K562 (cell line): ENCODE measurements around the gene TMPRSS6. TPM values are rescaled to one million over a fixed set of nuclear protein-coding genes. Genes with fewer than 3 reads are reported as not detected.

ENCODE experiments used
- ATAC-seq: fragments of 200-7000 bp; cut with Tn5 transposase; 3 replicates; pipeline ENCODE4 v1.9.1; 2020; ENCODE audit warnings: moderate library complexity
- BruUV-seq: library from RNA; stranded (reverse); fragments of 400-500 nt; replicated peaks from 2 replicates; lab custom pipeline; 2021; lab: Mats Ljungman, UMichigan
- CTCF ChIA-PET: fragments of 300-600 bp; formaldehyde crosslinking; extraction: SDS; loops from one replicate; lab custom pipeline; 2021; ENCODE audit warnings: low intra/inter-chr PET ratio; lab: Yijun Ruan, JAX
- POLR2A ChIA-PET: fragments of 300-600, 350-650 bp; sonication (Branson Sonifier 250); formaldehyde crosslinking; extraction: SDS; loops from one replicate; lab custom pipeline; 2021; ENCODE audit warnings: antibody characterized with exemption, inconsistent platforms; lab: Yijun Ruan, JAX
- DNase-seq, 4 experiments: peaks; one replicate each; pipeline versions ENCODE4 v3.0.0 to v3.0.0-alpha.2; 2011 to 2018; ENCODE audit warnings: low spot score in 3 of 4, mixed read lengths in 3 of 4; ENCODE audit errors: extremely low read depth in 1 of 4
- FAIRE-seq: peaks from 2 replicates; lab custom pipeline; 2011; peaks lifted over from hg19 to GRCh38; lab: Jason Lieb, UNC
- H2AFZ ChIP-seq: 2 replicates; pipeline ENCODE4 v1.6.0; 2011; ENCODE audit warnings: low read depth, low read length, control low read depth, inconsistent platforms
- H3K27ac ChIP-seq: fragments of 200-600 bp; 3 replicates; pipeline ENCODE4 v1.8.0; 2011; ENCODE audit warnings: low read depth, mild to moderate bottlenecking, control low read depth, inconsistent platforms, low read length, moderate library complexity, mixed read lengths; ENCODE audit errors: extremely low read depth
- H3K27me3 ChIP-seq, 2 experiments: fragments of 300-600 bp in 1 of 2; 2 replicates in 1 of 2; 3 replicates in 1 of 2; pipeline versions ENCODE4 v1.6.0 to v1.8.0; 2011; ENCODE audit warnings: inconsistent platforms in 2 of 2, low read length in 2 of 2, mild to moderate bottlenecking in 1 of 2, mixed read lengths in 1 of 2, moderate library complexity in 1 of 2; ENCODE audit not compliant: control insufficient read depth in 2 of 2, insufficient read depth in 2 of 2
- H3K36me3 ChIP-seq: fragments of 300-600 bp; 3 replicates; pipeline ENCODE4 v1.8.0; 2011; ENCODE audit warnings: mild to moderate bottlenecking, low read length, inconsistent platforms; ENCODE audit not compliant: control insufficient read depth, insufficient read depth
- H3K4me1 ChIP-seq, 2 experiments: fragments of 200-600 bp in 1 of 2; replicated peaks in 1 of 2; 2 replicates in 1 of 2; 3 replicates in 1 of 2; pipeline versions ENCODE4 v1.5.1 to v1.8.0; 2011; ENCODE audit warnings: inconsistent platforms in 2 of 2, low read length in 2 of 2, mild to moderate bottlenecking in 1 of 2, mixed read lengths in 1 of 2, moderate library complexity in 1 of 2; ENCODE audit not compliant: control insufficient read depth in 2 of 2, insufficient read depth in 2 of 2
- H3K4me2 ChIP-seq: 2 replicates; pipeline ENCODE4 v1.6.1; 2011; ENCODE audit warnings: low read length, control low read depth, inconsistent platforms, mixed read lengths; ENCODE audit not compliant: insufficient read depth
- H3K4me3 ChIP-seq: fragments of 200-600 bp; sonication (generic), shearing (Covaris generic); 2 replicates; pipeline ENCODE4 v1.5.1; 2016; ENCODE audit warnings: control low read depth, inconsistent platforms
- H3K79me2 ChIP-seq: fragments of 200-600 bp; 3 replicates; pipeline ENCODE4 v1.8.0; 2011; ENCODE audit warnings: low read length, inconsistent platforms; ENCODE audit not compliant: control insufficient read depth, insufficient read depth
- H3K9ac ChIP-seq, 2 experiments: 2 replicates each; pipeline versions ENCODE4 v1.6.0 to v1.6.1; 2011; ENCODE audit warnings: low read depth in 2 of 2, low read length in 2 of 2, control low read depth in 1 of 2, inconsistent platforms in 1 of 2, mild to moderate bottlenecking in 1 of 2, mixed read lengths in 1 of 2; ENCODE audit not compliant: insufficient read depth in 1 of 2
- H3K9me1 ChIP-seq: one replicate; pipeline ENCODE4 v1.6.0; 2011; ENCODE audit warnings: inconsistent platforms, mild to moderate bottlenecking, low read length, moderate library complexity; ENCODE audit not compliant: control insufficient read depth, insufficient read depth
- H3K9me3 ChIP-seq: replicated peaks from 2 replicates; pipeline ENCODE4 v1.5.1; 2011; ENCODE audit warnings: low read depth, low read length, inconsistent platforms; ENCODE audit not compliant: control insufficient read depth, insufficient read depth
- H4K20me1 ChIP-seq: replicated peaks from 2 replicates; pipeline ENCODE4 v1.6.1; 2011; ENCODE audit warnings: low read length, inconsistent platforms, mixed read lengths; ENCODE audit not compliant: control insufficient read depth, insufficient read depth
- CREB3 ChIP-seq: fragments of 450-650 bp; conservative IDR thresholded peaks from 2 replicates; pipeline ENCODE4 v1.6.1; 2016; ENCODE audit warnings: missing genetic modification characterization, low read depth, mild to moderate bottlenecking, missing compliant biosample characterization, moderate library complexity
- KDM1A ChIP-seq, 2 experiments: fragments of 450-650 bp; IDR thresholded peaks; 2 replicates each; pipeline ENCODE4 v1.6.1; 2016; ENCODE audit warnings: mild to moderate bottlenecking in 2 of 2
- SFPQ ChIP-seq: fragments of 200-400 bp; formaldehyde crosslinking; IDR thresholded peaks from 2 replicates; pipeline ENCODE4 v1.6.1; 2017; ENCODE audit warnings: mild to moderate bottlenecking, low read depth, low read length, moderate library complexity
- SUPT5H ChIP-seq: fragments of 450-650 bp; IDR thresholded peaks from 2 replicates; pipeline ENCODE4 v1.6.1; 2016
- WGBS: fragments of 100-300 bp; shearing (Covaris generic); methylation state at CpG from one replicate; pipeline ENCODE4 v1.1.6; 2016; ENCODE audit warnings: low coverage, mixed read lengths; ENCODE audit not compliant: insufficient coverage; ENCODE audit errors: missing lambda C conversion rate; 5-methylcytosine and 5-hydroxymethylcytosine counted together
- in situ Hi-C: fragments of 300-500 bp; cut with MboI; formaldehyde crosslinking; loops from 4 replicates; pipeline ENCODE4 v1.15.0; 2018; ENCODE audit warnings: inconsistent platforms, mixed read lengths
- intact Hi-C: fragments of 100-400 bp; cut with micrococcal nuclease; formaldehyde crosslinking; loops from 2 replicates; pipeline ENCODE4 v1.14.2; 2022
- polyA plus RNA-seq, 8 experiments: library from polyadenylated mRNA; depleted of rRNA in 4 of 8; stranded (reverse) in 5 of 8; unstranded in 3 of 8; fragments of >200 nt; fragmentation: Nextera tagmentation in 2 of 8; fragmentation: Illumina TruSeq in 1 of 8; extraction: Ambion mirVana in 2 of 8; extraction: Trizol in 1 of 8; gene quantifications; 2 replicates each; pipeline versions ENCODE4 v1.2.1 to v1.2.3, GENCODE V29; 2011 to 2014; ENCODE audit warnings: inconsistent platforms in 1 of 8, missing spikeins in 1 of 8
- total RNA-seq, 7 experiments: library from RNA; depleted of rRNA in 6 of 7; stranded (reverse); fragments of >200 nt in 6 of 7; fragmentation: Illumina TruSeq in 2 of 7; extraction: Trizol in 2 of 7; gene quantifications; 2 replicates each; pipeline versions ENCODE4 v1.2.1 to v1.2.3, GENCODE V29; 2011 to 2021; ENCODE audit warnings: low replicate concordance in 1 of 7

TMPRSS6 gene
- total and polyA plus RNA-seq, 9 of the 15 experiments (the other 6 are each of a cell fraction or from before 2014, with no cell fraction given), result 0.03 TPM; not detected in 8

- intact Hi-C loops, result no loop called here
- in situ Hi-C loops, result no loop called here
- POLR2A ChIA-PET, result no interaction called here
- Histone ChIP-seq H3K4me2 (no peak overlapping the region), H4K20me1 (0 out of 2 replicates have a peak, but pooled peaks cover 5% of the 10 kb centered on the region), H3K36me3 (no peaks in the 10 kb centered on the region), H3K27ac (no peak overlapping the region), H3K9ac (no peak overlapping the region), H3K4me3 (no peak overlapping the region), H3K9me1 (no peaks in the 10 kb centered on the region), H3K9me3 (no peaks in the 10 kb centered on the region), H2AFZ (no peak overlapping the region), H3K4me1 (no peaks in the 10 kb centered on the region), H3K27me3 (peaks cover 6 to 63% of the 10 kb centered on the region in 2 experiments; a peak in 4 of 5 replicates), H3K79me2 (no peaks in the 10 kb centered on the region)
- no peak for TF ChIP-seq SFPQ
- no peak for TF ChIP-seq KDM1A (IDR thresholded peaks at IDR 0.05)
- no peak for TF ChIP-seq CREB3 (tag)
- TF ChIP-seq SUPT5H, result no peak
- no TSS peak for BruUV-seq
- CTCF ChIA-PET, result no interaction called here
- FAIRE-seq (no peak), ATAC-seq (no peak), DNase-seq (no peak)
- WGBS, result 4% methylated on average over 9 of the region's 12 CpGs
Measured at GRCh38 chr22:37112084-37112728, 2.7 kb upstream of the TMPRSS6 start.
